ENCODE measurements around the gene MACROD2.

Gene MACROD2

DNA sequence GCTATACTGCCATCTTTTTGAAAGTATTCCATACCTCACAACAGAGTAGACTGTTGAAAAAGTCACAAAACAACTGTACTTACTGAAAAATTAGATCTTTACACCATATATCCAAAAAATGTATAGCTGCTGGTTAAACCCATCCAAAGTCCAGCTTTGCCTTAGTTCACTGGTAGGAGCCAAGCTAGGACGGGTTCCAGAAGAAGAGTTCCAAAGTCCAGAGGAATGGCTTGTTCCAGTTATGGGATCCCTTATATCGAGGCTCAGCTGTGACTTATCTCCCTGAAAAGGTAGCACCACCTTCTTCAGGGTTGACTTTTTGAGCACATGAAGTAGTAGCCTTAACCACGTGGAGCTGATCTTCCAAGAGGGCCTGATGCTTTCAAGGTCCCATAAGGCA lies 578.4 kb downstream of the MACROD2 start:
- no peak overlapping the region for H3K4me3 ChIP-seq (replicated peaks; ENCODE audit: low read depth, low read length)
- no peak for DNase-seq (ENCODE audit: extremely low read depth, insufficient read length)
- H3K27me3 ChIP-seq (replicated peaks; ENCODE audit: control insufficient read depth, insufficient read depth, low read length) = no peaks in the 10 kb centered on the region
- TF ChIP-seq, protein P1, sequence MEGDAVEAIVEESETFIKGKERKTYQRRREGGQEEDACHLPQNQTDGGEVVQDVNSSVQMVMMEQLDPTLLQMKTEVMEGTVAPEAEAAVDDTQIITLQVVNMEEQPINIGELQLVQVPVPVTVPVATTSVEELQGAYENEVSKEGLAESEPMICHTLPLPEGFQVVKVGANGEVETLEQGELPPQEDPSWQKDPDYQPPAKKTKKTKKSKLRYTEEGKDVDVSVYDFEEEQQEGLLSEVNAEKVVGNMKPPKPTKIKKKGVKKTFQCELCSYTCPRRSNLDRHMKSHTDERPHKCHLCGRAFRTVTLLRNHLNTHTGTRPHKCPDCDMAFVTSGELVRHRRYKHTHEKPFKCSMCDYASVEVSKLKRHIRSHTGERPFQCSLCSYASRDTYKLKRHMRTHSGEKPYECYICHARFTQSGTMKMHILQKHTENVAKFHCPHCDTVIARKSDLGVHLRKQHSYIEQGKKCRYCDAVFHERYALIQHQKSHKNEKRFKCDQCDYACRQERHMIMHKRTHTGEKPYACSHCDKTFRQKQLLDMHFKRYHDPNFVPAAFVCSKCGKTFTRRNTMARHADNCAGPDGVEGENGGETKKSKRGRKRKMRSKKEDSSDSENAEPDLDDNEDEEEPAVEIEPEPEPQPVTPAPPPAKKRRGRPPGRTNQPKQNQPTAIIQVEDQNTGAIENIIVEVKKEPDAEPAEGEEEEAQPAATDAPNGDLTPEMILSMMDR (IDR thresholded peaks at IDR 0.05; ENCODE audit: insufficient read depth, low read length, poor library complexity, severe bottlenecking) = no peak
- H3K36me3 ChIP-seq (ENCODE audit: control insufficient read depth, insufficient read depth, low read length) = no peaks in the 10 kb centered on the region

- TF ChIP-seq, protein P1 (IDR thresholded peaks at IDR 0.05; ENCODE audit: insufficient read depth, low read length, poor library complexity, severe bottlenecking) = no peak
- Histone ChIP-seq H3K36me3 (ENCODE audit: control insufficient read depth, insufficient read depth, low read length) (no peaks in the 10 kb centered on the region), H3K27me3 (replicated peaks; ENCODE audit: control insufficient read depth, insufficient read depth, low read length) (no peaks in the 10 kb centered on the region), H3K4me3 (replicated peaks; ENCODE audit: low read depth, low read length) (no peak overlapping the region)
- DNase-seq (ENCODE audit: extremely low read depth, insufficient read length) = no peak
These were observed 581.0 kb downstream of the MACROD2 start for GRCh38 chr20:14576196-14576877.

GRCh38 chr20:14580418-14581074 lies 585.2 kb downstream of the MACROD2 start:
- H3K36me3 ChIP-seq (ENCODE audit: control insufficient read depth, insufficient read depth, low read length) = no peaks in the 10 kb centered on the region
- TF ChIP-seq, protein P1 (IDR thresholded peaks at IDR 0.05; ENCODE audit: insufficient read depth, low read length, poor library complexity, severe bottlenecking) = no peak
- no peaks in the 10 kb centered on the region for H3K27me3 ChIP-seq (replicated peaks; ENCODE audit: control insufficient read depth, insufficient read depth, low read length)
- DNase-seq (ENCODE audit: extremely low read depth, insufficient read length) = no peak
- no peak overlapping the region for H3K4me3 ChIP-seq (replicated peaks; ENCODE audit: low read depth, low read length)

- H3K4me3 ChIP-seq (replicated peaks; ENCODE audit: low read depth, low read length) = no peak overlapping the region
These were observed 586.4 kb downstream of the MACROD2 start for GRCh38 chr20:14581731-14582130.

DNA sequence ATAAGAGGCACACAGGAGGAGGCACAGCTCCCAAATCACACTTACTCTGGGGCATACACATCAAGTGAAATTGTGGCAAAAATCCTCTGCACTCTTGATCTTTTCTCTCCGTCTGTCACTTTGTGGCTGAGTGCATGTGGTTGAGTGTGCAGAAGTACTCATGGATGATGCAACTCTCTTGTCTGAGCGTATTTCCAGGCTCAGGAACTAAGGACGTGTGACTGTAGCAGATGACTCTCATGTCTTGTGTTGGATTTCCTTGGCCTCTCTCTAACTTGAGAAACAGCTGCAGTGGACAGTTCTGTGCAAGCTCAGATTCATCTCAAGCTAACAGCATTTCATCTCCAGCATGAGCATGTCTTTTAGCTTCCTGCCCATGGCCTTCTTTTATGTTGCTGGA lies 587.5 kb downstream of the MACROD2 start:
- no peaks in the 10 kb centered on the region for H3K27me3 ChIP-seq (replicated peaks; ENCODE audit: control insufficient read depth, insufficient read depth, low read length)
- TF ChIP-seq, protein P1 (IDR thresholded peaks at IDR 0.05; ENCODE audit: insufficient read depth, low read length, poor library complexity, severe bottlenecking) = no peak
- DNase-seq (ENCODE audit: extremely low read depth, insufficient read length) = no peak
- H3K36me3 ChIP-seq (ENCODE audit: control insufficient read depth, insufficient read depth, low read length) = no peaks in the 10 kb centered on the region
- no peak overlapping the region for H3K4me3 ChIP-seq (replicated peaks; ENCODE audit: low read depth, low read length)

More at GRCh38 chr20:14581731-14582130, 586.4 kb downstream of the MACROD2 start:
- H3K27me3 ChIP-seq (replicated peaks; ENCODE audit: control insufficient read depth, insufficient read depth, low read length) = no peaks in the 10 kb centered on the region
- H3K36me3 ChIP-seq (ENCODE audit: control insufficient read depth, insufficient read depth, low read length) = no peaks in the 10 kb centered on the region
- TF ChIP-seq, protein P1 (IDR thresholded peaks at IDR 0.05; ENCODE audit: insufficient read depth, low read length, poor library complexity, severe bottlenecking) = no peak
- DNase-seq (ENCODE audit: extremely low read depth, insufficient read length) = no peak

Measured in GM06990 (cell line).